Transverse colon (tissue), 4 donors: ENCODE measurements around the gene FXYD2. TPM values are rescaled to one million over a fixed set of nuclear protein-coding genes. Genes with fewer than 3 reads are reported as not detected.

Source experiments
- DNase-seq: peaks from one replicate; pipeline ENCODE4 v3.0.0-alpha.2; 2019
- H3K27ac ChIP-seq, 4 donors: fragments of 200-600 bp; sonication (generic); 2 replicates each; pipeline ENCODE4 v1.5.1; 2016 to 2018; ENCODE audit warnings: inconsistent platforms in 4 of 4
- H3K27me3 ChIP-seq: fragments of 200-600 bp; sonication (generic); 2 replicates; pipeline ENCODE4 v1.5.1; 2017; ENCODE audit warnings: inconsistent platforms
- H3K36me3 ChIP-seq, 4 donors: fragments of 200-600 bp; sonication (generic); 2 replicates each; pipeline ENCODE4 v1.5.1; 2017 to 2019; ENCODE audit warnings: inconsistent platforms in 4 of 4
- H3K4me1 ChIP-seq, 4 donors: fragments of 200-600 bp; sonication (generic); 2 replicates each; pipeline ENCODE4 v1.5.1; 2017 to 2020; ENCODE audit warnings: inconsistent platforms in 4 of 4
- H3K4me3 ChIP-seq, 4 donors: fragments of 200-600 bp; sonication (generic); 1 replicate in 1 of 4; 2 replicates in 3 of 4; pipeline versions ENCODE4 v1.5.1 to v1.6.1; 2017 to 2019; ENCODE audit warnings: inconsistent platforms in 4 of 4
- H3K9me3 ChIP-seq, 2 donors: fragments of 200-600 bp; sonication (generic); 2 replicates each; pipeline ENCODE4 v1.5.1; 2017 to 2019; ENCODE audit warnings: inconsistent platforms in 2 of 2
- CTCF ChIP-seq, 5 experiments: fragments of 200-600 bp in 3 of 5; fragments of 450-650 bp in 2 of 5; sonication (generic) in 3 of 5; IDR thresholded peaks; 1 replicate in 2 of 5; 2 replicates in 3 of 5; pipeline ENCODE4 v1.5.1; 2016 to 2017; ENCODE audit warnings: antibody characterized with exemption in 5 of 5, inconsistent platforms in 3 of 5, mild to moderate bottlenecking in 2 of 5, moderate library complexity in 1 of 5
- EP300 ChIP-seq: sonication (generic); formaldehyde crosslinking; IDR thresholded peaks from one replicate; pipeline ENCODE4 v1.6.1; 2017; ENCODE audit warnings: antibody characterized with exemption, low read depth
- POLR2A ChIP-seq: fragments of 450-650 bp; IDR thresholded peaks from one replicate; pipeline ENCODE4 v1.6.1; 2016; ENCODE audit warnings: antibody characterized with exemption, mild to moderate bottlenecking, moderate library complexity
- POLR2AphosphoS5 ChIP-seq, 3 donors: sonication (generic); formaldehyde crosslinking; IDR thresholded peaks; one replicate each; pipeline ENCODE4 v1.6.1; 2016; ENCODE audit warnings: antibody characterized with exemption in 3 of 3
- WGBS, 2 donors: methylation state at CpG; one replicate each; pipeline ENCODE4 v1.1.5; 2018; ENCODE audit warnings: low coverage in 1 of 2; 5-methylcytosine and 5-hydroxymethylcytosine counted together
- in situ Hi-C, 4 donors: fragments of 200-750 bp; cut with MboI; loops; one replicate each; pipeline versions ENCODE4 v1.15.0 to v1.15.1; 2017; ENCODE audit warnings: low sequenced_read_pairs in 3 of 4, low pct_ligation_motif_present in 1 of 4, low pct_unique_long_range_greater_than_20kb in 1 of 4
- intact Hi-C: fragments of 100-400 bp; cut with DNase I; formaldehyde crosslinking; loops from one replicate; pipeline ENCODE4 v1.15.1; 2023; ENCODE audit warnings: low total_unique reads
- total RNA-seq, 4 donors: library from RNA; depleted of rRNA; stranded (reverse); fragments of >200 nt; gene quantifications; one replicate each; pipeline ENCODE4 v1.1.0, GENCODE V29; 2016

FXYD2 gene
- total RNA-seq, 4 donors from 2014 or later, result 0.64 to 1.2 (median 1.1) TPM; not detected in 1

GRCh38 chr11:117833401-117833891 lies 8.9 kb upstream of the FXYD2 start:
- 33 to 57% methylated on average over 1 to 6 of the region's 7 CpGs for WGBS, 2 donors
- Histone ChIP-seq H3K9me3 (no peaks in the 10 kb centered on the region), H3K36me3 (no peaks in the 10 kb centered on the region), H3K27ac (peak overlapping the region; percentile 41 to 45 (median 42)), H3K4me1 (peaks cover under 1 to 30% (median 8%) of the 10 kb centered on the region in 4 donors), H3K27me3 (no peaks in the 10 kb centered on the region), H3K4me3 (no peak overlapping the region)
- TF ChIP-seq POLR2AphosphoS5 (IDR thresholded peaks at IDR 0.05) (peak in 2 of 3 donors; percentile 18 to 40), EP300 (no peak), CTCF (IDR thresholded peaks at IDR 0.05) (no peak), POLR2A (peak; percentile 23)
- peak; percentile 82 for DNase-seq
- intact Hi-C loops (no loop called here), in situ Hi-C loops (no loop called here)

- H3K4me1 ChIP-seq, result peaks cover 4 to 35% (median 8%) of the 10 kb centered on the region in 4 donors
- intact Hi-C loops, result no loop called here
- in situ Hi-C loops, result no loop called here
- H3K4me3 ChIP-seq, result no peak overlapping the region
- H3K36me3 ChIP-seq, result no peaks in the 10 kb centered on the region
- H3K27ac ChIP-seq, result no peak overlapping the region
- 92 to 96% methylated on average over 4 to 8 of the region's 8 CpGs for WGBS, 2 donors
- H3K9me3 ChIP-seq, result no peaks in the 10 kb centered on the region
- TF ChIP-seq POLR2AphosphoS5 (IDR thresholded peaks at IDR 0.05) (no peak), POLR2A (no peak), CTCF (IDR thresholded peaks at IDR 0.05) (no peak), EP300 (no peak)
- peak; percentile 5 for DNase-seq
- no peaks in the 10 kb centered on the region for H3K27me3 ChIP-seq
These were observed 8.0 kb upstream of the FXYD2 start for GRCh38 chr11:117832511-117832910.

GRCh38 chr11:117831661-117832415 lies 7.3 kb upstream of the FXYD2 start:
- Histone ChIP-seq H3K27ac (no peak overlapping the region), H3K9me3 (no peaks in the 10 kb centered on the region), H3K36me3 (no peaks in the 10 kb centered on the region), H3K27me3 (no peaks in the 10 kb centered on the region), H3K4me3 (no peak overlapping the region), H3K4me1 (peaks cover 4 to 35% (median 8%) of the 10 kb centered on the region in 4 donors)
- in situ Hi-C loops, result no loop called here
- 70 to 100% methylated on average over 1 to 3 of the region's 7 CpGs for WGBS, 2 donors
- DNase-seq, result peak; percentile 4
- intact Hi-C loops, result no loop called here
- no peak for TF ChIP-seq EP300
- TF ChIP-seq POLR2AphosphoS5 (IDR thresholded peaks at IDR 0.05), result no peak
- no peak for TF ChIP-seq POLR2A

- 73% methylated on average over 6 of the region's 6 CpGs; no CpG with 5 or more reads in 1 of the 2 donors for WGBS, 2 donors
- Histone ChIP-seq H3K9me3 (no peaks in the 10 kb centered on the region), H3K4me1 (peaks cover 4 to 35% (median 8%) of the 10 kb centered on the region in 4 donors), H3K27me3 (no peaks in the 10 kb centered on the region), H3K27ac (no peak overlapping the region), H3K36me3 (no peaks in the 10 kb centered on the region), H3K4me3 (no peak overlapping the region)
- DNase-seq, result peak; percentile 4
- intact Hi-C loops, result no loop called here
- in situ Hi-C loops, result no loop called here
- TF ChIP-seq POLR2A, result no peak
- TF ChIP-seq POLR2AphosphoS5 (IDR thresholded peaks at IDR 0.05), result no peak
- no peak for TF ChIP-seq EP300
- no peak for TF ChIP-seq CTCF (IDR thresholded peaks at IDR 0.05)
These were observed 6.3 kb upstream of the FXYD2 start for GRCh38 chr11:117830674-117831351.
